Adrenal gland (tissue), 12 donors: ENCODE measurements around the gene GNAI3. TPM values are rescaled to one million over a fixed set of nuclear protein-coding genes. Genes with fewer than 3 reads are reported as not detected.

Experiments used
- DNase-seq, 7 donors: peaks; one replicate each; pipeline ENCODE4 v3.0.0-alpha.2; 2019 to 2020
- H3K27ac ChIP-seq, 5 donors: fragments of 200-600 bp; sonication (generic) in 4 of 5; 1 replicate in 3 of 5; 2 replicates in 2 of 5; pipeline versions ENCODE4 v1.5.1 to v1.8.0; 2016 to 2020; ENCODE audit warnings: mild to moderate bottlenecking in 1 of 5
- H3K27me3 ChIP-seq: fragments of 200-600 bp; 2 replicates; pipeline ENCODE4 v1.8.0; 2021
- H3K36me3 ChIP-seq, 2 donors: fragments of 200-600 bp; replicated peaks in 1 of 2; 1 replicate in 1 of 2; 2 replicates in 1 of 2; pipeline versions ENCODE4 v1.5.1 to v1.8.0; 2018 to 2022
- H3K4me1 ChIP-seq, 2 donors: fragments of 200-600 bp; replicated peaks in 1 of 2; 1 replicate in 1 of 2; 2 replicates in 1 of 2; pipeline versions ENCODE4 v1.5.1 to v1.8.0; 2018 to 2021
- H3K4me3 ChIP-seq, 4 donors: fragments of 200-600 bp; sonication (generic) in 3 of 4; one replicate each; pipeline ENCODE4 v1.5.1; 2016 to 2018
- H3K9me3 ChIP-seq, 3 donors: fragments of 200-600 bp; sonication (generic) in 1 of 3; replicated peaks in 1 of 3; 1 replicate in 2 of 3; 2 replicates in 1 of 3; pipeline versions ENCODE4 v1.5.1 to v1.8.0; 2016 to 2021
- POLR2A ChIP-seq, 2 donors: fragments of 450-650 bp; IDR thresholded peaks; one replicate each; pipeline ENCODE4 v1.6.1; 2017; ENCODE audit warnings: antibody characterized with exemption in 2 of 2, mild to moderate bottlenecking in 2 of 2, moderate library complexity in 1 of 2
- WGBS, 4 donors: extraction: QIAGEN DNeasy Blood & Tissue Kit in 2 of 4; methylation state at CpG; one replicate each; pipeline versions ENCODE4 v1.1.5 to v1.1.7; 2013 to 2017; 5-methylcytosine and 5-hydroxymethylcytosine counted together
- intact Hi-C, 2 donors: fragments of 100-400 bp; cut with DNase I; formaldehyde crosslinking; loops; one replicate each; pipeline versions ENCODE4 v1.14.1 to v1.15.0; 2022 to 2023
- polyA plus RNA-seq, 3 donors: library from polyadenylated mRNA; stranded (reverse); fragments of 200-250 nt in 2 of 3; fragments of 350-450 nt in 1 of 3; fragmentation: Illumina TruSeq in 1 of 3; extraction: RNeasy Lipid Tissue Mini Kit (QIAGEN cat#74804) in 1 of 3; gene quantifications; one replicate each; pipeline ENCODE4 v1.2.3, GENCODE V29; 2013 to 2014
- total RNA-seq, 9 donors: library from RNA; depleted of rRNA in 4 of 9; stranded (reverse); fragments of >200 nt in 4 of 9; fragments of 120-200 nt in 1 of 9; fragmentation: NEBNext Ultra II Directional in 1 of 9; extraction: Animal tissue kit (Norgen Biotek cat#: 25700) in 1 of 9; gene quantifications; one replicate each; pipeline versions ENCODE4 v1.1.0 to v1.2.4, GENCODE V29; 2013 to 2023
- TF ChIP-seq, protein P1 (sequence below), 6 experiments: fragments of 450-650 bp in 4 of 6; fragments of 200-600 bp in 2 of 6; sonication (generic) in 1 of 6; IDR thresholded peaks; 1 replicate in 5 of 6; 2 replicates in 1 of 6; pipeline versions ENCODE4 v1.5.1 to v1.8.0; 2016 to 2021; ENCODE audit warnings: antibody characterized with exemption in 6 of 6, mild to moderate bottlenecking in 2 of 6, moderate library complexity in 1 of 6
- donor health status: healthy with polysubstance abuse.
- donor health status: Bipolar disorder and iron deficiency.
- donor health status: DM: yes; HTN: yes; CAD: no.
- donor health status: DM: no; HTN: no; CAD: no.
- donor health status: DM: no; HTN: no; CAD: no.
- donor health status: DM: yes; HTN: yes; CAD: no.

The GNAI3 gene
- total and polyA plus RNA-seq, 12 donors: 1.6 to 12.0 (median 5.6) TPM

- DNase-seq: no peak
- intact Hi-C loops: no loop called here
- Histone ChIP-seq H3K9me3 (no peaks in the 10 kb centered on the region), H3K27me3 (no peaks in the 10 kb centered on the region), H3K27ac (no peak overlapping the region), H3K4me3 (no peak overlapping the region), H3K36me3 (no peaks in the 10 kb centered on the region), H3K4me1 (no peaks in the 10 kb centered on the region)
- WGBS, 4 donors: 86 to 99% (median 94%) methylated on average over 3 of the region's 3 CpGs
- TF ChIP-seq POLR2A (IDR thresholded peaks at IDR 0.05): no peak
- TF ChIP-seq, protein P1, sequence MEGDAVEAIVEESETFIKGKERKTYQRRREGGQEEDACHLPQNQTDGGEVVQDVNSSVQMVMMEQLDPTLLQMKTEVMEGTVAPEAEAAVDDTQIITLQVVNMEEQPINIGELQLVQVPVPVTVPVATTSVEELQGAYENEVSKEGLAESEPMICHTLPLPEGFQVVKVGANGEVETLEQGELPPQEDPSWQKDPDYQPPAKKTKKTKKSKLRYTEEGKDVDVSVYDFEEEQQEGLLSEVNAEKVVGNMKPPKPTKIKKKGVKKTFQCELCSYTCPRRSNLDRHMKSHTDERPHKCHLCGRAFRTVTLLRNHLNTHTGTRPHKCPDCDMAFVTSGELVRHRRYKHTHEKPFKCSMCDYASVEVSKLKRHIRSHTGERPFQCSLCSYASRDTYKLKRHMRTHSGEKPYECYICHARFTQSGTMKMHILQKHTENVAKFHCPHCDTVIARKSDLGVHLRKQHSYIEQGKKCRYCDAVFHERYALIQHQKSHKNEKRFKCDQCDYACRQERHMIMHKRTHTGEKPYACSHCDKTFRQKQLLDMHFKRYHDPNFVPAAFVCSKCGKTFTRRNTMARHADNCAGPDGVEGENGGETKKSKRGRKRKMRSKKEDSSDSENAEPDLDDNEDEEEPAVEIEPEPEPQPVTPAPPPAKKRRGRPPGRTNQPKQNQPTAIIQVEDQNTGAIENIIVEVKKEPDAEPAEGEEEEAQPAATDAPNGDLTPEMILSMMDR (IDR thresholded peaks at IDR 0.05): no peak
Observed at GRCh38 chr1:109609881-109610280, 61.5 kb downstream of the GNAI3 start.

GRCh38 chr1:109610609-109611307 lies 62.3 kb downstream of the GNAI3 start:
- Histone ChIP-seq H3K27ac (no peak overlapping the region), H3K9me3 (no peaks in the 10 kb centered on the region), H3K36me3 (no peaks in the 10 kb centered on the region), H3K4me3 (no peak overlapping the region), H3K4me1 (no peaks in the 10 kb centered on the region), H3K27me3 (no peaks in the 10 kb centered on the region)
- DNase-seq: no peak
- WGBS, 4 donors: 69 to 92% (median 76%) methylated on average over 3 of the region's 3 CpGs
- intact Hi-C loops: no loop called here
- no peak for TF ChIP-seq POLR2A (IDR thresholded peaks at IDR 0.05)
- TF ChIP-seq, protein P1 (IDR thresholded peaks at IDR 0.05): no peak

DNA sequence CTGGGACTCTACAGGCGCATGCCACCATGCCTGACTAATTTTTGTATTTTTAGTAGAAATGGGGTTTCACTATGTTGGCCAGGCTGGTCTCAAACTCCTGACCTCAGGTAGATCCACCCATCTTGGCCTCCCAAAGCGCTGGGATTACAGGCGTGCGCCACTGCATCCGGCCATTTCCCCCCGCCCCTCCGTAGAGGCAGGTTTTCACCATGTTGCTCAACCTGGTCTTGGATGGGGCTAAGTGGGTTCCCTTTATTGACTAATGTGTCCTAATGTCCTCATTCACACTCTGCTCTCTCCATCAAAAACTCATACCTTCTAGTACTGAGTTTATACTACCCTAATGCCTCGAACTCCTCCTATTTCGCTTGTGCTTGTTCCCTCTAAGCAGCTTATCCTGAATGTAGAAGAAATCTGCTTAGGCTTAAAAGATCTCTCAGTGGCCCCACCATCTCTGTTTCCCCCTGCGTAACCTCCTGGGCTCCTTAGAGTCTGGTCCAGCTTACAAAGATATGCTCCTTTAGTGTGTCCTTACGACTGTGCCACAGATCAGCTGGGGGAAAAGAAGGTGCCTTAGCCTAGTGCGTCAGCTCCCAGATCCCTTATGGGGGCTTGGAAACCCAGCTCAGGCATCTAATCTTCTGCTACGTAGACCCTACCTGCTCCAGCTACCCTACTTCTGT lies 63.0 kb downstream of the GNAI3 start:
- DNase-seq: no peak
- H3K27me3 ChIP-seq: no peaks in the 10 kb centered on the region
- H3K27ac ChIP-seq: no peak overlapping the region
- no peaks in the 10 kb centered on the region for H3K4me1 ChIP-seq
- H3K4me3 ChIP-seq: no peak overlapping the region
- WGBS, 4 donors: 92 to 94% (median 93%) methylated on average over 13 of the region's 13 CpGs
- H3K36me3 ChIP-seq: no peaks in the 10 kb centered on the region
- intact Hi-C loops: no loop called here
- no peaks in the 10 kb centered on the region for H3K9me3 ChIP-seq
- TF ChIP-seq, protein P1 (IDR thresholded peaks at IDR 0.05): no peak
- no peak for TF ChIP-seq POLR2A (IDR thresholded peaks at IDR 0.05)

DNA sequence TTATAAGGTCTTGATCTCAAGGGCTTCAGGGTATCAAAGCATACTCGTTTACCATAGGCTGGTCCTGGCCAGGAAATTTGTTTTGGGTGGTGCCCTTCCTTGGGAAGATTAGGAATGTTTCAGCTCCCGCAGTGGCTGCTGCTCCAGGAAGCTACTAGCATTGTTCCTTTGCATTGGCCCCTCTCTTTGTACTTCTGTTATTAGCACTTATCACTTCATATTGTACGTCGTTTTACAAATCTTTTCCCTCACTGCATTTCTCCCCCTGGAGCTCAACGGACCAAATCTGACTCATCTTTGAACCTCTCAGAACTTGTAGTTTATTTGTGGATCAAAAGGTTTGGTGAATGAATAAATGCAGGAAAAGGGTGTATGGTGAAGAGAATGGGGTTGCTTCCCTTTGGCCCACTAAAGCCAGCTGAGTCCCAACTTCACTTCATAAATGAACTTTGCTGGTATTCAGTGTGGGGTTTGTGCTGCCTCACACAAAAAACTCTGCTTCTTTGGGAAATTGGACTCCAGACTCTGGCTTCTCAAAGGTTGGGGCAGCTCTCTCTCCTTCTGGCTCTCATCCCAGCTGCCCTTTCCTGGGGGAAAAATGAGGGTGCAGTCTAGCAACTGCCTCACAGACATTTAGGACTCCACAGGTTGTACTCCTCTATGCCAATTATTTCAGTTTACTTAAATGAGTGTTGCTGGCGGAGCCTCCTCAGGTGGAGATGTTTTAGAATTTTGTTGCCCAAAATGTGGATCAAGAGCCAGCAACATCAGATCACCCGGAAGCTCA lies 65.1 kb downstream of the GNAI3 start:
- H3K4me1 ChIP-seq: no peaks in the 10 kb centered on the region
- H3K36me3 ChIP-seq: no peaks in the 10 kb centered on the region
- DNase-seq: no peak
- no peak overlapping the region for H3K27ac ChIP-seq
- no peaks in the 10 kb centered on the region for H3K27me3 ChIP-seq
- TF ChIP-seq POLR2A (IDR thresholded peaks at IDR 0.05): no peak
- TF ChIP-seq, protein P1 (IDR thresholded peaks at IDR 0.05): no peak
- no peak overlapping the region for H3K4me3 ChIP-seq
- intact Hi-C loops: no loop called here
- H3K9me3 ChIP-seq: no peaks in the 10 kb centered on the region
- WGBS, 4 donors: 49 to 70% (median 62%) methylated on average over 7 of the region's 7 CpGs
